NCI-H128 (cell line): ENCODE results near the gene KRTAP5-11.
"Not testable (repeated sequence)": the region's sequence is repeated elsewhere in the genome, so short reads cannot be mapped to it uniquely, and the experiment has no call there.

Experiments used
- DNase-seq: peaks from one replicate; lab custom pipeline; 2025; ENCODE audit not compliant: unreplicated experiment; lab: John Stamatoyannopoulos, UW

Gene KRTAP5-11

GRCh38 chr11:71534711-71535608, 47.7 kb downstream of the KRTAP5-11 start:
- DNase-seq = not testable (repeated sequence)

DNA sequence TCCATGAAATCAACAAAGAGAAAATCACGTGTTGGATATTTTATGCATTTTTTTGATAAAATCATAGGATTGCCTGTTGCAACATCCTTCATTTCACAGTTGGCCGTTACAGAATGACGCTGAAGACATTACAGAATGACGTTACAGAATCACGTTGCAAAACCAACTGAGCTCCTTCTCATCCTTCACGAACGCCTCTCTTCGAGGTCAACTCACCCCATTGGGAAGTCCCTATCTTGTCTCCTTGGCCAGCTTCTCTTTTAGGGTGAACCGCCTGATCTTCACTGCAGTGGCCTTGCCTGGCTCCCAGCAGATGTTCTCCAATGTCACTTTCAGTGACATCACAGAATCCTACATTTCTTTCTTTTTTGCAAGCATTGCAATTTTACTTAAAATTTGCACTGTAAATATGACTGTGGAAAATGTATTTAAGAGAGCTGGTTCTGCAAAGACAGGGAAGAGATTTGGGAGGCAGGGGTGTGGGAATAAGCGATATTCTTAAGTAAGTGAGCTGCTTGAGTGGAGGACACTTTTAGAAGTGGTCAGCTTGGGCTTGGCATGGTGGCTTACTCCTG, 50.6 kb downstream of the KRTAP5-11 start:
- no peak for DNase-seq
